Measurements from ENCODE around the gene PIR.

The PIR gene

DNA sequence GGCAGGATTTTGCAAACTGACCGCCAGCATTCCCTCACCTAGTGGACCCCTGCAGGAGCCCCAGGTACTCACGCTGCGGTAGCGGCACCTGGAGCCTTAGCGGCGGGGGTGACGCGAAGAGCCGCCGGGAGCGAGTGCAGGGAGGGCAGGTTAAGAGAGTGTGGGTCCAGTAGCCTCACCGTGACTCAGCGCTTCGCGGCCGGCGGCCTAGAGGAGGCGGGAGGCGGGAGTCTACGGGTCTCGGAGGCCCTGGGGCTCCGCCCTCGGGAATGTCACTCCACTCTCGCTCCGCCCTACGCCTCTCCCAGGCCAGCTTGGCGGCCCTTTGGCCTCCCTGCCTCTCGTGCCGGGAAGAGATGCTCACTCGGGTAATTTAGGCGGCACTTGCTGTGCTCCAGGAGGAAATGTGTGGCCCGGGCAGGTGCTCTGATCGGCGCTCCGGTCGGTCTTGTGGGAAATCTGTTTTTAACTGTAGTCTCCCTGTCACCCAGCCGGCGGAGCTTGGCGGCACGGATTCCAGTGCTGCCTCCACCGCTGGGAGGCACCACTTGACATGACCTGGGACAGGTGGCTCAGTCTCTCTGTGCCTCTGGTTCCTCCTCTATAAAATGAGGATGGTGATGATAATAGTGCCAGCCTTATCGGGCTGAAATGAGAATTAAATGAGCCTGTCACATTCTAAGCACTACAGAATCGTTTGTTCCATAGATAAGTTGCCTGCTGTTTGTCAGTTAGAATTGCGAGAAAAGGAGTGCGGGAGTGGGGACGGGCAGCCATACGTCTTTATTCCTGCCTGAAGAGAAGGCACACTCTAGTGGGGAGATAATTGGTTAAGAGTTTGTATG, at the start of gene PIR:
Gene PIR (minus strand): TSS at position 216 of the 845 bp plus-strand sequence. CDS start 2,076 bp downstream, outside the sequence.
- DNase-seq, result peak; percentile 81

DNA sequence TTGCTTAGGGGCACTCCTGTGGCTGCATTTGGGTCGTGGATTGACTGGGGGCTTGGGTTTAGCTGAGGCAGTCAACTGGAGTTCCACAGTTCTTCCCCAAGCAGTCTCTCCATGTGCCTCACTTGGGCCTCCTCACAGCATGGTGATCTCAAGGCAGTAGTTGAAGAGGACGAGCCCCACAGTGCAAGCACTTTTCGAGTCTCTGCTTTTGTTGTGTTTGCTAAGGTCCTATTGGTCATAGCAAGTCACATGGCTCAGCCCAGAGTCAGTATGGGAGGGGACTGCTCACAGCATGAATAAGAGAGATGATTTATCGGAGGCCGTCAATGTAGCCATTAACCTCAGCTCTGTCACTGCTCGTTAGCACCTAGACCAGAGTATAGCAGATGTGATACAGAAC, 37.2 kb upstream of the PIR start:
- no peak for DNase-seq

DNA sequence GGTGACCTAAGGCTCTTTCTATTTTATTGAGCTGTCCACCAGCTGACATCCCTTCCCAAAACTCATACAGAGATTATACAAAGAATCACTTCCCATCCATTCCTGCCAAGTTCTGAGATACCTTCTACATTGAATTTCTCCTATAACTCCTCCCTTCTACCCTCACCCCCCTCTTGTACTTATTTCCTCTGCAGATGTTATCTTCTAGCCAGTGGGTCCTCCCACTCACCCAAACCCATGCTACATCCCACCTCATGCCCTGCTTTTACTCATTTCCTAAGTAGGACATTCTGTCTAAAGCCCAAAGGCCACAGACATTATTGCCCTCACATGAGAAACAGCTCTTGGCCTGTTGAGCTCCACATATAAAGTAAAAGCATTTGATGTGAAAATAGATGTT, 36.0 kb upstream of the PIR start:
- no peak for DNase-seq

DNA sequence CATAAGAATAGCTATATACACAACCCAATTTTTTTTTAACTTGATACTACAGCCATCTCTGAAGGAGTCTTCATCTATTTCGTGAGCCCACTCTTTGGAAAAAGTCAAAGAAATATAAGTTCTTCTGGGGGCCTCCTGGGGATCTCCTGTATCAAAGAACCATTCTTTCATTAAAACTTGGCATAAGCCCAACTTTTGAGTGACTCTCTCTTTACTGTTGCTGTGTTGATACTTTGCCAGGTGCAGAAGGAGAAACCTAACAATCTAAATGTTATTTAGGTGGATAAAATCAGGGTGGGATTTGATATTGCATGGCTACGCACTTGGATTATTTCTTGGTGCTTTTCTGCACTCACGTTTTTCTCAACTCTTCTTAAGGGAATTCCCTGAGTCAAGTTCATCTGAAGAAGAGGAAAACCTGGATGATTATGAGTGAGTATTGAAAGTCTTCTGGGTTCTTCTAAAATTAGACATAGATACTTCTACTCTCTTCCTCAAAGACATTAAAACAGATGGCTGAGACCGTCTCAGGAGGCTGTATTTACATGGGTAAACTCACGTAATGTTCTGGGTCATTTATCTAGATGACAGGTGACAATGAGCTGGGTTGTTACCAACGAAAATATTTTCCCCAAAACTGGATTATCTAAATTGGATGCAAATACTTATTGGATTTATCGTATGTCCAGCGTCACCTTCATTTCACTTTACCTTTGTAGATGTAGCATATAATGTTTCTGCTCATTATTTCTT, 32.7 kb upstream of the PIR start:
- peak; percentile 58 for DNase-seq

DNA sequence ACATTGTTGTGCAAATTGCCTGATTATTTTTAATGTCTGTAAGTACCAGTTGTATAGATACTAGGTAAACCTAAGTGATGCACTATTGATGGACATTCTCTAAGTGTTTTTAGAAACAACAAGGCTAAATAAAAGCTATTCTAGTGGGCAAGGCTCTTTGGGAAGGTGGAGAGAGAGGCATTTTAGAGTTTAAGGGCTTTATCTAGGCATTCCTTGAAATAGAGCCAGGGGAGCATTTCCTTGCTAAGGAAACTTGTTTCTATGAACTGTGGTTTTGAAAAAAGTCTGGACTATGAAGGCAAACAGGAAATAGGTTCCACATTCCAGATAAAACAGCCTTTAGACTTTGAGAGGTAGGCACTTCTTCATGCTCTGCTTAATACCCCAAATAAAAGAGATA, 31.3 kb upstream of the PIR start:
- peak; percentile 23 for DNase-seq

DNA sequence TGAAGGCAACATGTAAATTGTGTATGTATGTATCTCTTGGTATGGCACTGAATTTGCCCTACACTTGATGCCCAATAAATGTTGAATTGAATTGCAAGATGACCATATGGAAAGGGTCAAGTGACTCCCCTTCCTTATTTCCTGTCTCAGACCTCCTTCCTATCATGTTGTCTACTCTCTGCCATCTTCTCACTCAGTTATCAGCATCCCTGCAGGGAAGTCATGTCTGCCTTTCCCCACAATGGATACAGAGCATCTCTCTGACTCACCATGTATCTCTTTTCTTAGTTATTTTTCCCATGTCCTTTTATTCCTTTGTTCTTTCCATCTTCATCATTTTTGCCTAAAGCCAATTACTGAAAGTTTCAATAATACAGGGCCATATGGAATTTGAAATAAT, 30.0 kb upstream of the PIR start:
- no peak for DNase-seq

DNA sequence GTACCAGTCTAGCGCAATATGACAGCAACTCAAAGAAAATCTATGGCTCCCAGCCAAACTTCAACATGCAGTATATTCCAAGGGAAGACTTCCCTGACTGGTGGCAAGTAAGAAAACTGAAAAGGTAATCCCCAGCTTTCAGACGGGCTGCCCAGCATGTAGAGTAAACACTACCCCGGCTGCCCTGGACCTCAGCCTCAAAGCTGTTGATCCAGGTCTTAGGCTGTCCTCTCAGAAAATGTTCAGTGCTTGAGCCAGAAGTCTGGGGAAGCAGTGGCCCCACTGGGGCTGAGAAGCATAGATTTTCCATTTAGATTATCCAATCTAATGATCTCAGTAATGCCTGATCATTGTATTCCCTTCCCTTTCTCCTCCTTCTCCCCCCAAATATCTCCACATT, 29.3 kb upstream of the PIR start:
- no peak for DNase-seq

DNA sequence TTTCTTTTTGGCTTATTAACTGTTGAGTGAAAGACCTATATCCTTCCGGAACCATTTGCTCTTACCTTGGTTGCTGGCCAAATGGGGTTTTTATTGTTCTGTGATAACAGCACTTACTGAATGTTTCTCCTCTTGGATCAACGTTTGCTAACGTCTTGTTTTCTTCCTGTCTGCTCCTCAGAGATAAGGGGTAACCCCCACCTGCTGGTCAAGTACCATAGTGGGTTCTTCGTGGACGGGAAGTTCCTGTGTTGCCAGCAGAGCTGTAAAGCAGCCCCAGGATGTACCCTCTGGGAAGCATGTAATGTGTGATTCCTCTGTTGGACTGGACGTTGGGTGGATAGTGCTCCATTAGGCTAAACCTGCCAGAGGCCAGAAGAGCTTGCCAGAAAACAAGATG, 22.8 kb upstream of the PIR start:
- DNase-seq, result no peak

DNA sequence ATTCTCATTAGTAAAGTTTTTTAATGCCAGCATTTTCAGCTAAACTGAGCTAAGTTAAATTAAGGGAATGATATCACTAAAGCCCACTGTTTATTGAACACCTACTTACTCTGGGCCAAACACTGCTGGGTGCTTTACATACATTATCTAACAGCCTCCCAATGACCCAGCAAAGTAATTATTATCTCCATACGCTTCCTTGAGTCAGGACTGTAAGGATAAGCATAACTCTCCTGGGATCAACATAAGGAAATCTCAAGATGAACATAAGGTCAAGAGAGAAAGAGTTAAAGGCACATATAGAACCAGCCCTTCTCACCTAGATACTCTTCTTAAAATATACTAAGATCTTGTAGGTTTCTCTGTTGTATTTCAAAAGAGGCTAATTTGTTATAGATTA, 21.1 kb upstream of the PIR start:
- DNase-seq, result no peak

DNA sequence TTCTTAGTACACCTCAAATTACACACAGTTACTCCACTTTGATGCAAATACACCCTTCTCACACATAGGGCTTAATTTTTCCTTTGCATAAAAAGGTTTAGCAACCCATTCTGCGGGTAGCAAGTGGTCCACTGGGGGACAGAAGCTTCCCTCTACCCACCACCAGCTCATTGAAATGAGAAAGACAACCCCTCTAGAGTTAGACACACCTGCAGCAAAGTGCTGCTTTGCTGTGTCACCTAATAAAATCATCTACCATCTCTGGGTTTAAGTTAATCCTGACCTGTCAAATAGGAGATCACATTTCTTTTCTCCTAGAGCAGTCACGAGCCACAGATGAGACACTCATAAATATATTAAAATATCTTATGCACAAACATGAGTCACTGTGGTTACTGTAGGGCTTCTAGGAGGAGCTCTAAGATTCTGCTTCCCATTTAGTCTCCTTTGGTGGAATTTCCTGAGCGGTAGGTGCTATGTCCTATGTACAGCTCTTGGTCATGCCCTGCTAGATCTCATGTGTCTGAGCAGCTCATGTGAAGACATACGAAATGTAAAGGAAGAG, 19.4 kb upstream of the PIR start:
- no peak for DNase-seq

DNA sequence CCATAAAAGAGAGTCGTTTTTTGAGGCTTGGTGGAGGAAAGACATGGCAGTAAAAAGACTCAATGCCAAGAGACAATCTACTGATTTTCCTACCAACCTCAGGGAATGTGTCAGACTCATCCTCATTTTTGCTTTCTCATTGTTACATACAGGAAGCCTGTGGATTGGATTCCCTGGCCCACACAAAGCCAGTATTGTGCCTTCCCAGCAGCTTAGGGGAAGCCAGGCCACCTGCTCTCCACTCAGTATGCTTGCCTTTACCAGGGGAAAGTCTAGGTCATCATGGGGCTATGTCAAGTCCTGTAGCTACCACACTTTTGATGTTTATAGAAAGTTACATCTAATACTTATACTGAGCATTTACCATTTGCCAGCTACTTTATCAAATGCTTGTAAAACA, 18.4 kb upstream of the PIR start:
- no peak for DNase-seq

DNA sequence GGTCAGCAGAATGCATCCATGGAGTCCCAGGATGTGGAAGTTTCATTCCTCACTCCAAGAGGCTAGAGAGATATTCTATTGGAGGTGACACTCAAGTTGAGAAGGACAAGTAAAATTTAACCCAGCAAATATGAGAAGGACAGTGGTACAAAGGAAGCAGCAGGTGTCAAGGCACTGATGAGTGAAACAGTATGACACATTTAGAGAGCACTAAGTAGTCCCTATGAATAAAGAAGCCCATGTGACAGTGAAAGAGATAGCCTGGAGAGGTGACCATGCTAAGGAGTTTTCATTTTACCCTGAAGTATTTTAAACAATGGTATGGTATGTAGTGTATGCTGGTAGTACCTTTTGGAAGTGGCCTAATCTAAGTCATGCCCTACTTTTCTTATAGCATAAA, 16.7 kb upstream of the PIR start:
- no peak for DNase-seq

DNA sequence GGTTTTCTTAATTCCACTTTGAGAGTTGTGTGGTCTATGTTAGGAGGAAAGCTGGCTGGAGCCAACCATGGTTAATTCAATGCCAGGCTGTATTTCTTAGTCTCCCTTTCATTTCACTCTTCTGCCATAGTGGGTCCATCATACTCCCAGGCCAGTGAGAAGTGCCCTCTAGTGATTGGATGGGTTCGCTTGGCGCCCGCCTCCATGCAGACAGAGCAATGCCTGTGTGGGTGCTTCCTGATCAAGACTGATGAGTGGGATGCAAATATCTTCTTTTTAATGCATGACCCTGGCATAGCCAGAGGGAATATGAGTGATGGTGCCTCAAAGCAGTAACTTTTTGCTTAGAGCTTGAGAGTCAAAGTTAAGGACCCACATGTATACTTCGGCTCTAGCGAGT, 13.9 kb upstream of the PIR start:
- DNase-seq, result no peak

DNA sequence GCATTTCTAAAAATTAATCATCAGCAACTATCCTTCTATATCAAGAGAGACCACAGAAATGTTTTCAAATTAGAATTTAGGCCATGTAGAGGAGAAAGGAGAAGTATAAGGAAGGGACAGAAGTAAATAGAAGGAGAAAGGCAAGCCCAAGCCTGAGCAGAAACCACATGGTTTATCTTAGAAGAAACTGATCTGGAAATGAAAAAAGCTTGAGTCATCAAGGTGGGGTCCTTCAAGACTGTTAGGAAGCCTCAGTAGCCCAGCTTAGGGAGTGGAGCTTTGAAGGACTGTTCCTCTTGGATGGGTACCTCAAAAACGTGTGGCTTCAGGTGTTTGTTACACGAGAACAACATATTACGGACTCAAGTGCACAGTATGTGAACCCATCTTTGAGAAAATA, 12.0 kb upstream of the PIR start:
- no peak for DNase-seq

DNA sequence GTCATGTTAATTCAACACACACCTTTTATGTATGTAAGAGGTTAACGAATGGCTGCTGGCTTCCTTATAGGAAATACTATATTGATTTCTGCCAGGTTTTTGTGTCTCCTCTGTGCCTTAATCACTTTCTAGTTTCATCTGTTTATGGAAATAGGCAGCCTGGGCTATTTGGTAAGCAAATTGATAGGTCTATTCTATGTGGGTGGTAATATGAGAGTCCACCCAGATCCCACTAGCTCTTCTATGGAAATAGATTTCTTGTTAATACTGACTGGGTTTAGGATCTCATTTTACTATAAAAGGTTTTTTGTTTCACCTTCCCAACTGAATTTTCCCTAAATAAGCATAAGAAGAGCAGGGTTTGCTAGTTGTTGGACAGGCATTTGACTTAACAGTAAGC, 11.5 kb upstream of the PIR start:
- DNase-seq, result no peak

DNA sequence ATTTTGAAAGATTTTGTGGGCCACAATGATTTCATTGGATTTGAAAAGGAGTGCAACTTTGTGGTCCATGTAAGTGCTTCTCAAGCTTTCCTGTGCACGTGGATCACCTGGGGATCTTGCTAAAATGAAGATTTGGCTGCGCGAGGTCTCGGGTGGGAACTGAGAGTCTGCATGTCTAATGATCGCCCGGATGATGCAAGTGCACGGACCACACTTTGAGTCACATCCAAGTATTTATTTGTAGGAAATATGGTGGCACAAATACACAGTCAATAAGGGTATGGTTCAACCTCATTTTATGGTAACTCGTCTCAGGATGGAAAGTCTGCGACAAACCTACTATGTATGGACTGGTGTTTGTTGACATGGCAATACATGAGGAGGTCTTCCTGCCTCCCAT, 8.4 kb upstream of the PIR start:
- no peak for DNase-seq

DNA sequence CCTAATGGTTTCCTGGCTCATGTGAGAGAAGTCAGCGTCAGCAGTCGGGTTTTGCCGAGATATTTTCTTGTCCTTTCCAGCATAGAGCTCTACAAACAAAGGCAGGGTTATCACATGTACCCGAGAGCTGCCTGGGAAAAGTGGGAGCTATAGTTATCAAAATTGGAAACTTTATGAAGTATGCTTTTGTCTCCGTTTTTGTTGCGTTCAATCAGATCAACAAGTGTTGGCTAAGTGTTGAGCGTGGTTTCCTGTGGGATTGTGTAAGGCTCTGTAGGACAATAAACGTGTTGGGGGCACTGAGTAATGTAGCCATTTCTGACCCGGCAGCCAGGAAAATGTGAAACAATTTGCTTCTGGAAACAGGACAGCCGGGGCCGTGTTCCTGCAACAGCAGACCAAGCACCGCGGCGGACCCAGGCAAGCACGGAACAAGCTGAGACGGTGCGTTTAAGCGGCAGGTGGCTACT, 7.4 kb upstream of the PIR start, which contains the start of gene BMX:
Gene BMX (plus strand): TSS at position 311 of the 470 bp plus-strand sequence. CDS start 7,547 bp downstream, outside the sequence.
- DNase-seq, result no peak

DNA sequence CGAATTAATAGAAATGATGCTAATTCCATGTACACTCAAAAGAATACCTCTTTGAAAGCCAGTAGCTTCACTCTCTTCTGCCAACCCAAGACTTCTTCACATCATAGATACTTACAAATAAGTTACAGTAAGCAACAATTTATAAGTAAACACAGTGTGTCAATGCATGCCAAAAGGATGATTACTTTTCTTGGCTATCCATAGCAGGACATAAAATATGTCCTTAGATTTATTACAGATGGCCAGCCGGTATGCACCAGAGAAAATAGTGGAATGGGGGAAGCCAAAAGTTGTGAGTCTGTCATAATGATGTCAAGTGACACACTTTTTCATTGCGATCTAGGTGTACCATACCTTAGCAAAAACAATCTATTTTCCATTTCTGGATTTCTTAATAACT, 6.8 kb upstream of the PIR start:
- no peak for DNase-seq

DNA sequence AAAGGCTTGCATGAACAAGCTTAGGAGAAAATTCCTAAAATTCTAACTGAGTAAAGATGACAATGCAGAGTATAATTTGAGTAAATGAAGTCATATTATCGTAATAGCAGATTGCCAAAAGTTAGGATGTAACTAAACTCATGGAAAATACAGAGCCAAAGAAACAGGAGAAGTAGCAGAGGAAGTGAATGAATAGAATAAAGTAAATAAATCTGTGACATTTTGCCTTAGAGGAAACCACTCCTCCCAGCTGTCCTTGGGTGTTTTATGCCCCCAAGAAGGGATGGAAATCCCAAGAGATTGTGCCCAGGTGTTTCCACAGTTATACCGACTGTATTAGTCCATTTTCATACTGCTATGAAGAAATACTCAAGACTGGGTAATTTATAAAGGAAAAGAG, 5.6 kb upstream of the PIR start:
- DNase-seq, result no peak

DNA sequence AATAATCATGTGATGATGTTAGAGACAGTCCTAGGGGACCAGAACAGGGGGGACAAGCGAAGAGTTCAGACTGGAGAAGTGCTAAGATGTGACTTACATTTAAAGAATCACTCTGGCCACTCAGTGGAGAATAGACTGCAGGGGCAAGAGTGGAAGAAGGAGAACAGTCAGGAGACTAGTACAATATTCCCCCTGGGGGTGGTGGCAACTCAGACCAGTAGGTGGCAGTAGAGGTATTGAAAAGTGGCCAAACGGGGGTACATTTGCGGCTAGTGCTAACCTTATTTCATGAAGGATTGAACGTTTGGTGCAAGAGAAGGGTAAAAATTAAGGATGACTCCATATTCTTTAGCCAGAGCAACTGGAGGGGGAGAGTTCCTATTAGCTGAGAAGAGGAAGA, 4.7 kb upstream of the PIR start:
- DNase-seq, result peak; percentile 63

DNA sequence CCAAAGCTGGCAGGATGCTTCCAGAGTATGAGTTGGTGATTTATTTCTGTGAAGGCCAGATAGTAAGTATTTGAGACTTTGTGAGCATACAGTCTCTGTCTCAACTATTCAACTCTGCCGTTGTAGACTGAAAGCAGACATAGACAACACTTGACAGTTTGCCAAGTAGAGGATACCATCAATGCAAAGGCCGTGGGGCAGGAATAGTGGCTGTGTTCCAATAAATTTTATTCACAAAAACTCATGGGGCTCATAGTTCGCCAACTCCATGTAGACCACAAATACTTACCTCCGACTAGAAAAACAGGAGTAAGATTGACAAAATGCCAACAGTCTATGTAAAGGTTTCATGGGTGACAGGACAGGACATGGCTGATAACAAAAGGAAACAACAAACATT, 3.7 kb upstream of the PIR start:
- no peak for DNase-seq

DNA sequence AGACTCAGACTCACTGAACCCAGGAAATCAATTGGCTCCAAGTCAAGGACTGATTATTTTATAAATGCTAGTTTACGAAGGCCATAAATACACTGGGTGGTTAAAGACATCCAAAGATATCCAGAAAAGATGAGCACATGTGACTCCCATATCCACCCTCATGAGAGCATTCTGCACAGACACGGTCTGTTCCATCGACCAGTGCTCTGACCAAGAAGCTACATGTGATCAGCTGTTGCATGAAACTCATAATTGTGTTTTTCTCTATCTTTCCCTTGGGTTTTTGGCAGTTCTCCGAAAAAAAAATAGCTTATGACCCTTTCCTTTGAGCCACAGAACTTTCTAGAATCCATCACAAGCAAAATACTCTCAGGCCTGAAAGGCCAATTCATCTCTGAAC, 2.7 kb upstream of the PIR start:
- no peak for DNase-seq

DNA sequence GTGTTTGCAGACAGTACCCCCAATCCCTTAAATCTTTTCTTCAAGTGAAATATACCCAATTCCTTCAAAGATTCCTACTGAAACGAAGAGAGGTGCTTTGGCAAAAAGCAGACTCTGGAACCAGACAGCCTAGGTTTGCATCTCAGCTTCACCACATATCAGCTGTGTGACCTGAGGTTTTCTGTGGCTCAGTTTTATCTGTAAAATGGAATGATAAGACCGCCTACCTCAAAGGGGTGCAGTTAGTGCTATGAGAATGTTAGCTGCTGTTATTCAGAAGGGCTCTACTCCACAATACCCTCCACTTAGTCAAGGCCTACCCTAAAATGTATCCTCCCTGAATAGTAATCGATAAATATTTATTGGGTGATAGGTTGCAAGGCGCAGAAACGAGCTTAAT, 664 bp downstream of the PIR start:
- no peak for DNase-seq

DNA sequence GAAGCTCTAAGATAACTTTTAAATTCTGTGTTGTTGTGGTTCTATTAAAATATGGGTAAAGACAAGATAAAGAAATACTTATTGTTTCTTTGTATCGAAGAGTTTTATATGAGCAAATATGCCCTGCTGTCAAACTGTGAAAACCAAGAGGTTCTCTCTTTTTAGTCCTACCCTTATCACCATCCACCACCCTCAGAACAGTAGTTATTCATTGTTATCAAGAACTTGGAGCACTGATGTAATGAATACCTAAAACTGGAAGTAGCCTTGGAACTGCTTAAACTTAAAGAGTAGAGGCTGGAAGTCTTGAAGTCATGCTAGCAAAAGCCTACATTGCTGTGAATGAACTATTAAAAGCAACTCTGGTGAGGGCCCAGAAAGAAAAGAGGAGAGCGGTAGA, 9.2 kb downstream of the PIR start:
- no peak for DNase-seq

All from NCI-H510A treated with DMSO at 0.1 percent for 48 hours (cell line).